MM.1S (cell line): ENCODE measurements around the gene FTMT.

Experiments
- EZH2 ChIP-seq: fragments of 300-600 bp; sonication (generic); optimal IDR thresholded peaks from 2 replicates; pipeline ENCODE3; 2017; ENCODE audit warnings: low read depth, mild to moderate bottlenecking, antibody characterized with exemption, low read length, mixed read lengths
- EZH2phosphoT487 ChIP-seq: fragments of 300-600 bp; sonication (generic); IDR thresholded peaks from 2 replicates; pipeline ENCODE4 v1.6.1; 2018; ENCODE audit warnings: antibody characterized with exemption, low read length
- TF ChIP-seq, protein P1 (sequence below): fragments of 300-600 bp; sonication (generic); IDR thresholded peaks from 2 replicates; pipeline ENCODE4 v1.5.1; 2016; ENCODE audit warnings: antibody characterized with exemption, low read length, mixed read lengths

DNA sequence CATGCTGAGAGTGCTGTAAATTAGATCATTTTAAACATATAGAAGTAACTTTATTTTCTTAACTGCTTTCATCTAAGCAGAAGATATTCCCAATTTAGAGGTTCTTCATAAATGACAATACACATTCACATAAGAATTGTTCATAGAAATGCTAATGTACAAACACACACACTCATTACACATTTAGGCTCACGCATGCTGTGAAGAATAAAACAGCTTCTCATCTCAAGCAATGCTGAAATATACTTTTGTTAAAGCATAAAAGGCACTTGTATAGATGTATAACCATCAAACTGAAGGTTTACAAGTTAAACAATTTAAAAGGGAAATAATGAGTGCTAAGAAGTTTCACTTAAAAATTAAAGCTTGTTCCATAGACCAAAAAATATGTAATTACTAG, 18.1 kb upstream of the FTMT start:
- TF ChIP-seq, protein P1, sequence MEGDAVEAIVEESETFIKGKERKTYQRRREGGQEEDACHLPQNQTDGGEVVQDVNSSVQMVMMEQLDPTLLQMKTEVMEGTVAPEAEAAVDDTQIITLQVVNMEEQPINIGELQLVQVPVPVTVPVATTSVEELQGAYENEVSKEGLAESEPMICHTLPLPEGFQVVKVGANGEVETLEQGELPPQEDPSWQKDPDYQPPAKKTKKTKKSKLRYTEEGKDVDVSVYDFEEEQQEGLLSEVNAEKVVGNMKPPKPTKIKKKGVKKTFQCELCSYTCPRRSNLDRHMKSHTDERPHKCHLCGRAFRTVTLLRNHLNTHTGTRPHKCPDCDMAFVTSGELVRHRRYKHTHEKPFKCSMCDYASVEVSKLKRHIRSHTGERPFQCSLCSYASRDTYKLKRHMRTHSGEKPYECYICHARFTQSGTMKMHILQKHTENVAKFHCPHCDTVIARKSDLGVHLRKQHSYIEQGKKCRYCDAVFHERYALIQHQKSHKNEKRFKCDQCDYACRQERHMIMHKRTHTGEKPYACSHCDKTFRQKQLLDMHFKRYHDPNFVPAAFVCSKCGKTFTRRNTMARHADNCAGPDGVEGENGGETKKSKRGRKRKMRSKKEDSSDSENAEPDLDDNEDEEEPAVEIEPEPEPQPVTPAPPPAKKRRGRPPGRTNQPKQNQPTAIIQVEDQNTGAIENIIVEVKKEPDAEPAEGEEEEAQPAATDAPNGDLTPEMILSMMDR = no peak
- TF ChIP-seq EZH2phosphoT487 (no peak), EZH2 (no peak)
